AG10803 (cell line): ENCODE data around the gene CTNNAL1.

ENCODE experiments used
- DNase-seq: peaks from one replicate; pipeline ENCODE4 v3.0.0; 2010; ENCODE audit warnings: low read depth
- H3K4me3 ChIP-seq: 2 replicates; pipeline ENCODE4 v1.5.1; 2011; ENCODE audit warnings: mild to moderate bottlenecking, low read length, control low read depth
- TF ChIP-seq, protein P1 (sequence below): conservative IDR thresholded peaks from 2 replicates; pipeline ENCODE4 v1.5.1; 2011; ENCODE audit warnings: mild to moderate bottlenecking, low read length, control low read depth, inconsistent platforms

Gene CTNNAL1

GRCh38 chr9:109017061-109017460, 3.8 kb upstream of the CTNNAL1 start:
- TF ChIP-seq, protein P1, sequence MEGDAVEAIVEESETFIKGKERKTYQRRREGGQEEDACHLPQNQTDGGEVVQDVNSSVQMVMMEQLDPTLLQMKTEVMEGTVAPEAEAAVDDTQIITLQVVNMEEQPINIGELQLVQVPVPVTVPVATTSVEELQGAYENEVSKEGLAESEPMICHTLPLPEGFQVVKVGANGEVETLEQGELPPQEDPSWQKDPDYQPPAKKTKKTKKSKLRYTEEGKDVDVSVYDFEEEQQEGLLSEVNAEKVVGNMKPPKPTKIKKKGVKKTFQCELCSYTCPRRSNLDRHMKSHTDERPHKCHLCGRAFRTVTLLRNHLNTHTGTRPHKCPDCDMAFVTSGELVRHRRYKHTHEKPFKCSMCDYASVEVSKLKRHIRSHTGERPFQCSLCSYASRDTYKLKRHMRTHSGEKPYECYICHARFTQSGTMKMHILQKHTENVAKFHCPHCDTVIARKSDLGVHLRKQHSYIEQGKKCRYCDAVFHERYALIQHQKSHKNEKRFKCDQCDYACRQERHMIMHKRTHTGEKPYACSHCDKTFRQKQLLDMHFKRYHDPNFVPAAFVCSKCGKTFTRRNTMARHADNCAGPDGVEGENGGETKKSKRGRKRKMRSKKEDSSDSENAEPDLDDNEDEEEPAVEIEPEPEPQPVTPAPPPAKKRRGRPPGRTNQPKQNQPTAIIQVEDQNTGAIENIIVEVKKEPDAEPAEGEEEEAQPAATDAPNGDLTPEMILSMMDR, result no peak
- no peak for DNase-seq
- H3K4me3 ChIP-seq, result no peak overlapping the region

DNA sequence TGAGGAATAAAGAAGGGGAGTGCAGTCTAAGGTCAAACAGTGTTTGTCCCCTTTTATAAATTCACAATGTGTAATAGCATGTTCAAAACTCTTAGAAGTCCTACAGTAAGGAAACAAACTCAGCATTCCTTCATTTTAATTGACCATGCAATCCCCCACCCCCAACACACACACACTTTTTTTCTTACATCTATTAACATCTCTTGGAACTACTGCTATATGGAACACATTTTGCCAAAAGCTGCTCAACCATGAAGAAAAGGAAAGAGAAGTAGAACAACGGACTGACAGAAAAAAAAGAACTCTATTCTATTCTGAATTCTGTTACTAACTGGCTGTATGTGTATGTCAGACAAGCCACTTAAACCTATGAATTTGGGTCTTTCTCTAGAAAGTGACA, 2.8 kb upstream of the CTNNAL1 start:
- DNase-seq, result no peak
- H3K4me3 ChIP-seq, result no peak overlapping the region
- TF ChIP-seq, protein P1, result no peak

GRCh38 chr9:109014608-109015280, 1.4 kb upstream of the CTNNAL1 start:
- no peak overlapping the region for H3K4me3 ChIP-seq
- no peak for DNase-seq

GRCh38 chr9:109013679-109014607, 644 bp upstream of the CTNNAL1 start:
- TF ChIP-seq, protein P1, result no peak
- DNase-seq, result peak; percentile 82
- peak overlapping the region; percentile 65 for H3K4me3 ChIP-seq

More at GRCh38 chr9:109014608-109015280, 1.4 kb upstream of the CTNNAL1 start:
- TF ChIP-seq, protein P1, result no peak

GRCh38 chr9:109012009-109012875, 1.1 kb downstream of the CTNNAL1 start:
- DNase-seq, result peak; percentile 95
- peak overlapping the region; percentile 74 for H3K4me3 ChIP-seq

DNA sequence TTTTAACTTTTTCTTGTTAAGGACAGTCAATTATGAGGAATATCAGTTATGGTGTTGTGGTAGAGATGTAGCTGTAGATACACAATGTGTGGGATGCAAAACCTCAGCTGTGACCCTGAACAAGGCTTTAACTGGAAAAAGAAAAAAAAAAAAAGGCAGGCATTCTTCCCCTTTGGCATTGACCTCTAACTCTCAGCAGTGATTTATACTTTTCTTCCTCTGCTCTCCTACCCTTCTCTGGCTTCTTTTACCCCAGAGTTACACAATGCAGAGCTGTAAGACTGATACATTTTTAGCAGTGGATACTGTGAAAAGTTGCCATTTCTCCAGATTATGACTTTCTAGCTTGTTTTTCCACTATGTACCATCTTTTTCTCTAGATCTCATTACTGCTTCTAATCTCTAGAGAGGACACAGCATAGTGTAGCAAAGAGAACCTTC, 2.0 kb downstream of the CTNNAL1 start:
- TF ChIP-seq, protein P1, result no peak
- peak overlapping the region; percentile 74 for H3K4me3 ChIP-seq
- peak; percentile 51 for DNase-seq

More at GRCh38 chr9:109012009-109012875, 1.1 kb downstream of the CTNNAL1 start:
- TF ChIP-seq, protein P1, result no peak
